SK-N-MC (cell line): ENCODE measurements around the gene LRRC4C.

Experiments
- DNase-seq: peaks from one replicate; pipeline ENCODE4 v3.0.0-alpha.2; 2011; ENCODE audit warnings: low read depth, low spot score
- H3K27ac ChIP-seq: fragments of 200-600 bp; sonication (generic); 2 replicates; pipeline ENCODE4 v1.5.1; 2016; ENCODE audit warnings: mixed run types
- H3K36me3 ChIP-seq: fragments of 200-600 bp; sonication (generic); 2 replicates; pipeline ENCODE4 v1.6.1; 2017; ENCODE audit warnings: antibody characterized with exemption, low read length, mixed read lengths; ENCODE audit not compliant: insufficient read depth
- H3K4me3 ChIP-seq: fragments of 200-600 bp; sonication (generic); 2 replicates; pipeline ENCODE4 v1.5.1; 2016
- H3K9ac ChIP-seq: fragments of 200-600 bp; sonication (generic); 2 replicates; pipeline ENCODE4 v1.8.0; 2017; ENCODE audit warnings: mixed run types, mixed read lengths; ENCODE audit not compliant: insufficient read length
- H3K9me3 ChIP-seq: fragments of 200-600 bp; sonication (generic); 2 replicates; pipeline ENCODE4 v1.6.1; 2017; ENCODE audit warnings: low read depth, mild to moderate bottlenecking, antibody characterized with exemption, low read length, moderate library complexity, mixed read lengths
- EZH2 ChIP-seq: fragments of 200-600 bp; sonication (generic); IDR thresholded peaks from one replicate; pipeline ENCODE4 v1.6.1; 2017; ENCODE audit warnings: antibody characterized with exemption
- FOXP2 ChIP-seq: optimal IDR thresholded peaks from 2 replicates; pipeline ENCODE3; 2011; ENCODE audit warnings: mild to moderate bottlenecking, moderate library complexity; ENCODE audit not compliant: insufficient read depth; ENCODE audit errors: extremely low read length, control extremely low read depth
- POLR2AphosphoS5 ChIP-seq: IDR thresholded peaks from 2 replicates; pipeline ENCODE4 v1.6.1; 2012; ENCODE audit warnings: mild to moderate bottlenecking, low read depth, low read length, borderline replicate concordance

The LRRC4C gene

GRCh38 chr11:41404109-41404508 lies 55.3 kb downstream of the LRRC4C start:
- Histone ChIP-seq H3K36me3 (no peaks in the 10 kb centered on the region), H3K9ac (no peak overlapping the region), H3K27ac (no peak overlapping the region), H3K9me3 (no peaks in the 10 kb centered on the region), H3K4me3 (no peak overlapping the region)
- DNase-seq: no peak
- no peak for TF ChIP-seq EZH2
- no peak for TF ChIP-seq FOXP2
- TF ChIP-seq POLR2AphosphoS5: no peak

GRCh38 chr11:41403458-41403857 lies 56.0 kb downstream of the LRRC4C start:
- no peaks in the 10 kb centered on the region for H3K36me3 ChIP-seq
- H3K4me3 ChIP-seq: no peak overlapping the region
- no peak for TF ChIP-seq EZH2
- no peak overlapping the region for H3K27ac ChIP-seq
- H3K9ac ChIP-seq: no peak overlapping the region
- no peaks in the 10 kb centered on the region for H3K9me3 ChIP-seq
- no peak for DNase-seq

- H3K4me3 ChIP-seq: no peak overlapping the region
- H3K9me3 ChIP-seq: no peaks in the 10 kb centered on the region
- no peak overlapping the region for H3K27ac ChIP-seq
- H3K36me3 ChIP-seq: no peaks in the 10 kb centered on the region
- TF ChIP-seq POLR2AphosphoS5 (no peak), EZH2 (no peak), FOXP2 (no peak)
- H3K9ac ChIP-seq: no peak overlapping the region
- peak; percentile 18 for DNase-seq
Observed at GRCh38 chr11:41400819-41401382, 58.6 kb downstream of the LRRC4C start.

GRCh38 chr11:41400124-41400523 lies 59.3 kb downstream of the LRRC4C start:
- H3K27ac ChIP-seq: no peak overlapping the region

GRCh38 chr11:41399323-41399722 lies 60.1 kb downstream of the LRRC4C start:
- no peaks in the 10 kb centered on the region for H3K9me3 ChIP-seq
- H3K4me3 ChIP-seq: no peak overlapping the region; the same call in 1 of the 2 replicates
- H3K9ac ChIP-seq: no peak overlapping the region
- DNase-seq: no peak
- peak overlapping the region; percentile 8; the same call in 1 of the 2 replicates for H3K27ac ChIP-seq
- no peaks in the 10 kb centered on the region for H3K36me3 ChIP-seq
- TF ChIP-seq POLR2AphosphoS5: no peak
- TF ChIP-seq FOXP2: no peak
- TF ChIP-seq EZH2: no peak

More at GRCh38 chr11:41400124-41400523, 59.3 kb downstream of the LRRC4C start:
- Histone ChIP-seq H3K9me3 (no peaks in the 10 kb centered on the region), H3K4me3 (no peak overlapping the region), H3K36me3 (no peaks in the 10 kb centered on the region), H3K9ac (no peak overlapping the region)
- TF ChIP-seq EZH2 (no peak), POLR2AphosphoS5 (no peak), FOXP2 (no peak)
- no peak for DNase-seq

GRCh38 chr11:41398175-41398574 lies 61.3 kb downstream of the LRRC4C start:
- no peaks in the 10 kb centered on the region for H3K36me3 ChIP-seq
- no peak overlapping the region for H3K27ac ChIP-seq
- no peaks in the 10 kb centered on the region for H3K9me3 ChIP-seq
- no peak for DNase-seq
- H3K9ac ChIP-seq: no peak overlapping the region
- TF ChIP-seq EZH2: no peak
- TF ChIP-seq FOXP2: no peak
- TF ChIP-seq POLR2AphosphoS5: no peak
- H3K4me3 ChIP-seq: no peak overlapping the region

GRCh38 chr11:41394521-41395195 lies 64.8 kb downstream of the LRRC4C start:
- no peak overlapping the region for H3K27ac ChIP-seq
- DNase-seq: no peak
- TF ChIP-seq FOXP2 (no peak), POLR2AphosphoS5 (no peak), EZH2 (no peak)
- no peak overlapping the region for H3K9ac ChIP-seq
- H3K4me3 ChIP-seq: no peak overlapping the region
- H3K36me3 ChIP-seq: no peaks in the 10 kb centered on the region
- H3K9me3 ChIP-seq: no peaks in the 10 kb centered on the region

- TF ChIP-seq POLR2AphosphoS5 (no peak), EZH2 (no peak), FOXP2 (no peak)
- H3K27ac ChIP-seq: no peak overlapping the region
- no peaks in the 10 kb centered on the region for H3K9me3 ChIP-seq
- no peaks in the 10 kb centered on the region for H3K36me3 ChIP-seq
- no peak overlapping the region for H3K4me3 ChIP-seq
- DNase-seq: no peak
- H3K9ac ChIP-seq: no peak overlapping the region
Observed at GRCh38 chr11:41392596-41392995, 66.9 kb downstream of the LRRC4C start.

- TF ChIP-seq POLR2AphosphoS5 (no peak), FOXP2 (no peak), EZH2 (no peak)
- no peaks in the 10 kb centered on the region for H3K36me3 ChIP-seq
- DNase-seq: no peak
Observed at GRCh38 chr11:41389623-41390130, 69.8 kb downstream of the LRRC4C start.

More at GRCh38 chr11:41389623-41390130, 69.8 kb downstream of the LRRC4C start:
- Histone ChIP-seq H3K9ac (no peak overlapping the region), H3K4me3 (no peak overlapping the region), H3K9me3 (no peaks in the 10 kb centered on the region), H3K27ac (no peak overlapping the region)
